HUDEP-2 (cell line): Measurements from ENCODE around the gene UBE2D2.
A peak's percentile ranks its signal among the peaks of the same experiment; 100 is the strongest.

Source experiments
- DNase-seq, 76 experiments: peaks; one replicate each; lab custom pipeline; 2025; ENCODE audit not compliant: unreplicated experiment in 76 of 76; lab: John Stamatoyannopoulos, UW

UBE2D2 gene

DNA sequence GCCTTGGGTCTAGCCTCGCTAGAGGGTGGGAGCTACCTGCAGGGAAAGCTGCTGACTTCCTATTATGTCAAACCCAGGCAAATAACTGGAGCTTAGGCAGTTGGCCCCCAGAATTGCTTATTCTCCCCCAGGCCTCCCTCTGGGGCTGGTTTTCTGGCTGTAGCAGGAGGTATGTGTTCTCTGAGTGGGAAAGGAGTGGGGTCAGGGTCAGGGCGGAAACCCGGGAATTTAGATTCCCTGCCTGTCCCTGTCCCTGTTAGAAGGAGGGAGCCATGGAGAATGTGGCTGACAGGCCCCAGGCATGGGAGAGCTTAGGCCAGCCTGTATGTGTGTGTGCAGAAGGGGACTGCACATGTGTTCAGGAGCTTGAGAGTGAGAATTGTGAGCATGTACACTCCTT, 73.4 kb downstream of the UBE2D2 start:
- no peak for DNase-seq

GRCh38 chr5:139635191-139635590, 74.1 kb downstream of the UBE2D2 start:
- no peak for DNase-seq

- DNase-seq: peak in 48 of 76 experiments; percentile 14 to 71 (median 40)
These were observed 74.6 kb downstream of the UBE2D2 start for GRCh38 chr5:139635606-139636206.

DNA sequence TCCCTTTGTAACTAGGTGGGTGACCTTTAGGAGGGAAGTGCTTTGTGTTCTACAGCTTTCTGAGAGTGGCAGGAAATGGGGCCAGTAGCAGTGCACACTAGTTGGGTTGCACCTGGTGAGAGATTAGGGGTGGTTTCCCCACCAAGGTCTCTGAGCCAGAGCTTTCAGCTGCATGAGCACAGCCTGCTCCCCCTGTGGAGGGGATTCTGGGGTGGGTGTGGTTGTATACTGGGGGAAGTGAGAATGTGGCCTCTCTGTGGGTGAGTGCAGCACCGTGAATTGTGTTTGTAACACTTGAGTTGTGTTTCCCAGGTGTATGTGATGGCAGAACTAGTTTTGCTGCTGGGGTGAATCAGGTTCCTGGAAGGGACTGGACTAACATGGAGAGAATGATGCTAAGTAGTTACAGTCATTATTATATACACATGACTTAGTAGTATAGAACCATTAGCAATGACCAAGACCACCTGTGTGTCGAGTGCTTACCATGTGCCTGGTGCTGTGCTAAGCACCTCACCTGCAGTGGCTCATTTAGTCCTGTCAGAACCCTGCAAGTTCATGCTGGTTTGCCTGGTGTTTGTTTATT, 75.2 kb downstream of the UBE2D2 start:
- peak in 3 of 76 experiments; percentile 15 to 50 (median 27) for DNase-seq

GRCh38 chr5:139636975-139637408, 75.9 kb downstream of the UBE2D2 start:
- DNase-seq: peak in 22 of 76 experiments; percentile 10 to 67 (median 46)

DNA sequence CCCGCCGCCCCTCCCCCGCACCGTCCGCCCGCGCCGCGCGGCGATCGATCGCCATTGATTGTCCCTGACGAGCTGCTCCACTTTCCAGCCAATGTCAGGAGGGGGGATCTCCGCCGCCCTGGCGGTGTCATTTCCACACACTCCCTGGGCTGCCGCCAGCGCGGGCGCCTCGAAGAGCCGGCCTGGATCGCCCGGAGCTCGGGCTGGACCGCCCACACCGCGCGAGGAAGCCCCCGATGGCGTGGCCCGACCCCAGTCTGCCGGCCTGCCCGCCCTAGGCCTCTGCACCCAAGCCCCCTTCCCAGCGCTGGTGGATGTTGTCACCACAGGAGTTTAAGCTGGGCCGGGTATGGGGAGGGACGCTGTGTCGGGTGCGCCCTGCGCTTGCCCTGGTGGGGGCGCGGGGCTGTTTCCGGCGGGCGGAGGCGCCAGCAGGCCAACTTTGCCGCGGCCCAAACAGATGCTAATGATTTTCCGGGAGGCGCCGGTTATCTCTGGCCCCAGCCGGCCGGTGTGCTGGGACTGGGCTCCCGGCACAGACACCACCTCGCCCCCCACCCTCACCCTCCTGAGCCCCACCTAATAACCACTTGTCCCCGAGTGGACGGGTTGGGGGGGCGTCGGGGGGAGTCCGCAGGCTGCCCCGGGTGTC, 76.4 kb downstream of the UBE2D2 start:
- DNase-seq: peak in 73 of 76 experiments; percentile 5 to 92 (median 78)

- DNase-seq: peak in 68 of 76 experiments; percentile 4 to 88 (median 57)
These were observed 77.1 kb downstream of the UBE2D2 start for GRCh38 chr5:139638090-139638735.

- no peak for DNase-seq
These were observed 77.8 kb downstream of the UBE2D2 start for GRCh38 chr5:139638736-139639618.

- peak in 12 of 76 experiments; percentile 14 to 36 (median 24) for DNase-seq
These were observed 78.7 kb downstream of the UBE2D2 start for GRCh38 chr5:139639619-139640380.

- no peak for DNase-seq
These were observed 79.4 kb downstream of the UBE2D2 start for GRCh38 chr5:139640421-139641115.

DNA sequence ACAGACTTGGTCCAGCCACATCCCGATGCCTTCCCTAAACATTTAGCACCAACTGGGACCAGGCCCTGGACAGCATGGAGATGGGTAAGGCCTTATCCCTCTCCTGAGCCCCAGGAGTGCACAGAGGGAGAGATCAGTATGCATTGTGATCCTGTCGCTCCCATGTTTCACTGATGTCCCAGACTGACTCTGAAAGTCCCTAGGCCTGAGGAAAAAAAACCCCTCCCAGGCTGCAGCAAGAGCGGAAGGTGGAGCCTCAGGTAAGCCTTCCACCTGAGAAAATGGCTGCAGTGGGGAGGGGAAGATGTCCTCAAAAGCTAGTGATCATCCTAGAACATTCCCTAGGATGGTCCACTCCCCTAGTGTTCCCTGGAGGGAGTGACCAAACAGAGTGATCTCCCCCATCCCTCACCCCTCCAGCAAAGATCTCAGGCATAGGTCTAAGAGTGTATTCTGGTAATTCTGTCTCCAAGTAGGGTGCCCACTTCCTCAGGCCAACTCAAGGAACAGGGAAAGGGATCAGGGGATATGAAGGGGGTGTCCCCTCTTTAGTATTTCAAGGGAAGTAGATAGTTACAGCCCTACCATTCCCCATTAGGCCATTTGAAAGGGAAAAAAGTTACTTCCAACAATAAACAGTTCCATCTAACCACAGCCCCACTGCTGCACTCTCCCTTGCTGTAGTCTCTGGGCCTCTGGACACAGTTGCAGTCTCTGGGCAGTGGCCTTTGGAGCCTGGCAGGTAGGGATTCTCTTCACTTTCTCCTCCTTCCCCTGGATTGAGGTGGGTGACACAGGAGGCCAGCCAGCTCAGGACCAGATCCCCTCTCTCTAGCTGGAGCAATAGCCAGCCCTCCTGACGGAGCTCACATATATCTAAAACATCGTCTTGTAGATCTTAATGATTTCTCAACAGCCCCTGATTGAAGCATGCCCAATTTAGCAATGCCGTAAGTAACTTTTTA, 80.3 kb downstream of the UBE2D2 start:
- DNase-seq: no peak

DNA sequence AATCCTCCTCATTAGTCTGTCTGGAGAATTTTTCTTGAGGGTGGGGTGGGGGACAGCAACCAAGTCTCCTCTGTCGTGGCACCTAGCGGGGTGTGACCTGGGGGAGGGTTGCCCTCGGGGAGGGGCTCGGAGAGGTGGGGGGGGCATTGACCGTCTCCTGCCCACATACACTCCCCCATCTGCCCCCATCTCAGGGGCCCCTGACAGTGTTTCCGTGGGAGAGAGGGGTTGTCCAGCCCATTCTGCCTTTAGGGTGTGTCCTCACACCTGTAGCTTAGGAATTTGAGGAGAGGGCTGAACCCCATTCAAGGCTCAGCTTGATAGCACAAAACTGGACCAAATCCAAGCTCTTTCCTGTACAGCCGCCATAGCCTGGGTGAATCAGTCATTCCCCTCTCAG, 81.1 kb downstream of the UBE2D2 start:
- DNase-seq: no peak

DNA sequence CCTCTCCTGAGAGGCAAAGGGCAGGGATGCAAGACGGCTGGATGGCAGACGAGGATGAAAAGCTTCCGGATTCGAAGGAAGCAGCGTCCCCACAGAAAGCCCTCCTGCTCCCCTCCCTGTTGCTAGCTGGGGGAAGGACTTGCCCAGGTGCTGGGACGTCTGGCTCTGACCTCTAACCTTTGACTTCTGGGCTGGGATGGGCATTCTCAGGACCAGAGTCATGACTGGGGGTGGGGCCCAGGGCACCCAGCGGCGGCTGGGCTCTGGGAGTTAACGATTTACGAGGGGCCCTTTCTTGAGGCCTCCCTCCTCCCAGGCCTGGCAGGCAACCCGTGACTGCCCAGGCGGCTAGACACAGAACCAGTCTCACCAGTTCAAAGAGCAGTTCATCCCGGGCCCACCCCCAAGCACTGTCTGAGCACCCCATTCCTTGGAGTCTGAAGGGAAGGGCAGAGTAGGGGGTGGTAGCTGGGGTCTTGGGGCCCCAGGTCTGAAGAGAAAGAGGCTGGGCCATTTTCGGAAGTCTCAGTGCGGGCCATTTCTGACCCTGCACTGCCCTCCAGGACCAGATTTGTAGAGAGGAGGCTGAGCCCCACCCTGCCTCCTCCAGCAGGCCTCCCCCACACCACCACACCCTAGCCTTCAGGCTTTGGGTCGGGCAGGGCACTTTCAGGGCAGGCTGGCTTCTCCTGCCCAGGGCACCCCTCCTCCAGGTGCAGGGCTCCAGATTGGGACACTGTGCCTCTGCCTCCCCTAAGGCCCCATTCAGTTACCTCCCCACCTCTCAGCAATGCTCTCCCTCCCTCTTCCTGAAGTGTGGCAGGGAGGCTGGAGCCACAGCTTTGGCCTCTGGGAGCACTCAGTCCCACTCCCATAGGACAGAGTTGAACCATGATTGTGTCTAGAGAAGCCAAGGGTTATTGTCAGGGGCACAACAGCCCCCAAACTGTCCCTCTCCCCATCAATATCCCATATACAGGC, 82.0 kb downstream of the UBE2D2 start:
- peak in 29 of 76 experiments; percentile 7 to 51 (median 29) for DNase-seq

DNA sequence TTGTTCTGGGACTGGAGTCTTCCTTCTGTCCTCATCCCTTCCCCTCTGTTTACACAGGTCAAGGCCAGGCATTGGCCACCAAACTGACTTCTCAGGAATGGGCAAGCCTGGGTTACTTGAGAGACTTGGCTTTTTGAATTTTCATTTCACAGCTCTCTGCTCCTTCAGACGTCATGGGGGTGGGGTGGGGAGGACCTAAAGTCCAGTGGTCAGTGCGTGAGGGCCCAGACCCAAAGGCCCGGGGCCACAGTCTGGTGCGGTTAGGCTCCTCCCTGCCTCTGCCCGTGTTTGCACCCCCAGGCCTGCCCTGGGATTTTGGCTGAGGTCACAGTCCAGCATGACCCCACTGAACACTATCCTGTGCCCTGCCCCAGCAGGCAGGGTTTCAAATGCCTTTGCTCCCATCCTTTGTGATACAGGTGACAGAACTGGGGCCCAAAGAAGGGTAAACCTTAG, 82.9 kb downstream of the UBE2D2 start:
- DNase-seq: no peak

- DNase-seq: no peak
These were observed 83.7 kb downstream of the UBE2D2 start for GRCh38 chr5:139644646-139645429.

DNA sequence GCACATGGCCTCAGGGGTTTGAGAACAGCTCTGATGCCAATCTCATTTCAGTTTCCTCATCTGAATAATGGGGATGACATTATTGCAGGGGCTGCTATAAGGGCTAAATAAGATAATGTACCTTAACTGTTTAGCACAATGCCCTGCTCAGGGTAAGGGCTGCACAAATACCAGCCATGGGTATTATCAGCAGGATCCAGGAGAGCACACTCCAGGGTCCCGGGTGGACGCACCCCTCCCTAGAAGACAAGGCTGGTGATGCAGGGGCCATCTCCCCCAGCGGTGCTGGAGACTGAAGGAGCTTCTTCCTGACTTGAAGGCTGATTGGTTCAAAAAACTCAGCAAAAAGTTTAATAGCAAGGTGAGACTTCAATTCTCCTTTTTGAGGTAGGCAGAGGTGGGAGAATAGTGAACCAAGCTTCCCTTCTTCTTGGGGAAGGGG, 84.3 kb downstream of the UBE2D2 start:
- DNase-seq: peak in 1 of 76 experiments; percentile 25
